Stimulated activated CD4-positive, alpha-beta T cell treated with anti-CD3 and anti-CD28 coated beads, Interleukin-2, amount 100 ng/mL, for 48 hours (primary cell): ENCODE data around the gene GPRIN1.
"Not testable (repeated sequence)": the region's sequence is repeated elsewhere in the genome, so short reads cannot be mapped to it uniquely, and the experiment has no call there.

ENCODE experiments used
- DNase-seq, 2 donors: peaks; one replicate each; pipeline ENCODE4 v3.0.0-alpha.2; 2020

Gene GPRIN1

DNA sequence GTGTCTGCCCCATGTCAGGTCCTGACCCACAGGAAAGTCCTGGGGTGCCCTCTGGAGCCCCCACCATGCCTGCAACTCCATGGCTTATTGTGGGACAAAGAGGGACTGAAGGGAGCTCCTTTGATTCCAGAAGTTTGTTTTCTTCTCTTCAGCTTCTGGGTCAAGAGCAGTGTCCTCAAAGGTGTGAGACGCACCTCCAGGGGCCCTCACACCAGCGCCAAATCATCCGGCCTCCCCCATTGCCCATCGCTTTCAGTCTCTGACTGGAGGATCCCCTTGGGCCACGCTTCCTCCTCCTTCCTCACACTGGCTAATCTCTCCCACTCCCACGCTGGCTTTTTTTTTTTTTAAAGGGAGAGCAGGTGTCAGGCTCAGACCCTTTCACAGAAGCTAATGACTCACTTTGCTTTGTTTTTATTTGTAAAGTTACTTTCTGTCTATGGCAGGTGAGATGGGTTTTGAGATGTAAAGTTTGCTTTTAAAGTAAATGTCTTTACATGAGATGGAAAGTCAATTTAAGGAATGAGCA is 44.1 kb downstream of the GPRIN1 start:
- no peak for DNase-seq

DNA sequence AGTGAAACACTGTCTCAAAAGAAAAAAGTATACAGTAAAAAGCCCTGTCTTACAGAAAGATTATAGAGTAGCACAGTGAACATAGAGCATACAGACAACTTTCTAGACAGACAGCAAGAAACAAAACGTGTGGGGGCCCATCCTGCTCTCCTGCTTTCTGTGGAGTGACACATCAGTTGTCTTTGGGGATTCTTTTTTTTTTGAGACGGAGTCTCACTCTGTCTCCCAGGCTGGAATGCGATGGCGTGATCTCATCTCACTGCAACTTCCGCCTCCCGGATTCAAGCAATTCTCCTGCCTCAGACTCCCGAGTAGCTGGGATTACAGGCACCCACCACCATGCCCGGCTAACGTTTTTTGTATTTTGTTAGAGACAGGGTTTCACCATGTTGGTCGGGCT is 46.0 kb downstream of the GPRIN1 start:
- DNase-seq = no peak

DNA sequence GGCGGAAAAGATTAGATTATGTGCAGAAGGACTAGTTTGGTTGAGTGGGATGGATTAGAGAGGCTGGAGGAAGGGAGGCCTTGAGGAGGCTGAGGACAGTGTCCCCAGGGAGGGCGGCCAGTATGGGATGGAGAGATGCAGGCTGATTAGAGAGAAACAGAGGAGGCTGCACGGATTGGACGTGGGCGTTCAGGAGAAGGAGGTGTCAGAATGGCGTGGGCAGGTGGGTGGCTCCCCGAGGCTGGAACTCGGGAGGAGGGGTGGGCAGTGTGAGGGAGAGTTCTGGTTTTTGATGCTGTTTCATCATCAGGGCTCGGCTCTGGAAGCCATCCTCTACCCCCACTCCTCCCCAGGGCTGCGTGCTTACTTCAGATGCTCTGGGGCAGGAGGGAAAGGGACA is 47.8 kb downstream of the GPRIN1 start:
- no peak for DNase-seq

DNA sequence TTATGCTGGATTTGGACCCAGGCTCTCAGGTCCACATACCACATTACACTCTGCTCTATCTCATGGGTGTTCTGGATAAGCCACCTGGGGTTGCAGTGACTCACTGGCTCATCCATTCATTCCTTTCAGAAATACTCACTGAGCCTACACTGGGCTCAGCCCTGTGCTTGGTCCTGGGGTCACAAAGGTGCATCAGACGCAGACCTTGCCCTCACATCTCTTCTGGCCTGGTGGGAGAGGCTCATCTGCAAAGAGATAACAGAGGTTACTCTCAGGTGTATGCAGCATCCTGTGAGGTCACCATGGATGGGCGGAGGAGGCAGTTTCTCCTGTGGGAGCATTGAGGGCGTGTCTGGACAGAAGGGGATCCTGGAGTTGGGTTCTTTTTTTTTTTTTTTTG is 48.7 kb downstream of the GPRIN1 start:
- DNase-seq = no peak

DNA sequence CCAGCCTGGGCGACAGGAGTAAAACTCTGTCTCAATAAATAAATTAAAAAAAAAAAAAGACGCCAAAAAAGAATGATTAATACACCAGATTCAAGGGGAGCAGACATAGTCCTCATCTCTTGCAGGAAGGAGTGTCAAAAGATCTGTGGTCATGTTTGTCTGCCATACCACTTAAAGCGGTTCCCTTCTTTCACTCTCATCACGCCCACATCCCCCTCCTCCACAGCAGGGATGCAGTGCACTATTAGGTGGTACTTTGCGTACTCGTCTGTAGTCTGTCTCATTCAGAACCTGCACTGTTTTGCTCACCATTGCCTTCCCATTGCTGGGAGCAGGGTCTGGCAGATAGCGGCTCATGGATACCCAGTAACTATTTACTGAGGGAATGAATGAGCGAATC is 49.6 kb downstream of the GPRIN1 start:
- no peak for DNase-seq

DNA sequence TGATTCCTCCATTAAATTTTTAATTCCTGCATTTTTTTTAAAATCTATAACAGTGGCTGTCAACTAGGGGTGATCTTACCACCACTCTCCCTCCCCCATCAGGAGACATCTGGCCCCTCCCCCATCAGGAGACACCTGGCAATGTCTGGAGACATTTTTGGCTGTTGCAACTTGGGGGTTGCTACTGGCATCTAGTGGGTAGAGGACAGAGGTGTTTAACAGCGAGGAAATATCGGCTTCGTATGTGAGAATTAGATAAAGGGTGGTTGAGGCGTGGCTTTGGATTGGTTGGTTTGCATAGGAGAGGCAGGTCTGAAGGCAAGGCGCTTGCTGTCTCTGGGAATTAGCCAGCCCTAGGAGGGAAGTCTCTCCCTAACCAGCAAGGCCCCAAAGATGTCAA is 50.3 kb downstream of the GPRIN1 start:
- DNase-seq = no peak

DNA sequence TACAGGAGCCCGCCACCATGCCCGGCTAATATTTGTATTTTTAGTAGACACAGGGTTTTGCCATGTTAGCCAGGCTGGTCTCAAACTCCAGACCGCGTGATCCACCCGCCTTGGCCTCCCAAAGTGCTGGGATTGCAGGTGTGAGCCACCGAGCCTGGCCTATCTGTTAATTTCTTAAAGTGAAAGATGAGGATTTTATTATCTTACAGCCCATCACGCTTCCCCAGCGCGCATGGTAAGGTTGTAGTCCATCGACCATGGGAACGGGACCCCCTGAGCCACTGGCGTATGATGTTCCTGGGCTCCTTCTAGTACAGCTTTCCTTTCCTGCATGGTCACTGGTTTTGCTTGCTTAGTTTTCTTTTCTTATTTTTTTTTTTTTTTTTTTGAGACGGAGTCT is 52.1 kb downstream of the GPRIN1 start:
- DNase-seq = no peak

DNA sequence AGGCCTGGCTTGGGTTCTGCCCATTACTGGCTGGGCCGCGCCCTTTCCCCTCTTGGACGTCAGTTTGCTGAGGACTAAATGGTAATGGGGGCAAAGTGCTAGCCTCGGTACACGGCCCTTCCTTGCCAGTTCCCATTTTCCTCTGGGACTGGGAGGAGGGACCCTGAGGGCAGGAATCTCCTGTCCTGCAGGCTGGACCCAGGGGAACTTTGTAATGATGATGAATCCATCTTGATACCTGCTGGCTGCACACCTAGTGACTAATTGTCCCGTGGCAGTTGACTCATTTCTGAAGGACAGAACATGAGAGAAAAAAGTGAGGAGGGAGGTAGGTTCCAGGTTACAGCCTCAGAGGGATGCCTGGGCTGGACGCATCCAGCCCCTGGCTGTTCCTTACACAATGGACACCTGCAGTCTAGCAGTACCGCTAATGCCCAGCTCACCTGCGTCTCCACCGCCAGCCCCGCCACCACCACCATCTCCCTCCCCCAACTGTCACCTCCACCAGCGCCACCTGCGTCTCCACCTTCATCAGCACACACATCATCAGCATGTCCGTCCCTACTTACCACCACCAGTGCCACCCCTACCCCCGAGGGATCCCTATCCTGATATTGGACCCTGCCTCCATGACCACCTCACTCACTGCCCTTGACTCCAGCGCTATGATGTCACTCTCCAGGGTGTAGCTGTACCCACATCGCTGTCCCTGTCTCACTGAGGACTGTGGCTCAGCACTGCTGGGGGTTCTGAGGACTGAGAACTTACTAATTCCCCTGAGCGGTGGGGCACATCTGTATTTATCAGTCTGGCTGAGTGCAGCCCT is 56.5 kb downstream of the GPRIN1 start:
- DNase-seq = no peak

DNA sequence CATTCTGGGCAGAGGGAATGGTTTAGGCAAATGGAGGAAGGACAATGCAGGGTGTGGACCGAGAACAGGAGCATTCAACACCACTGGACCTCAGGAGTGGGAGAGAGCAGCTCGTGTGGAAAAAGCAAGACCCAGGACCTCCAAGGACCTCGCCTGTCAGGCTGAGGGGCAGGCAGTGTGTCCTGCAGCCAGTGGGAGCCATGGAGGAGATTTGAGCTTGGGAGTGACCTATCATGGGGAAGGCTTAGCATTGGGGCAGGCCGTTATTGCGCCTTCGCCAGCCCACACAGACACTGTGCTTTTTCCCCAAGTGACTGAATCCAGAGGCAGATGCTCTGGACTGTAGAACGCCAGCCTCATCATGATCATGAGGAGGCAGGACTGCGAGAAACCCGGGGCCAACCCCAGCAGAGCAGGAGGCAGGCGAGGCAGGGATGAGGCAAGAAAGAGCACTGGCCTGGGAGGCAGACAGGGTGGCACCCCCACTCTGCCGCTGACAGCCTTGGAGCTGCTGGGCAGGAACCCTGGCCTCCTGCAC is 57.6 kb downstream of the GPRIN1 start:
- DNase-seq = no peak

DNA sequence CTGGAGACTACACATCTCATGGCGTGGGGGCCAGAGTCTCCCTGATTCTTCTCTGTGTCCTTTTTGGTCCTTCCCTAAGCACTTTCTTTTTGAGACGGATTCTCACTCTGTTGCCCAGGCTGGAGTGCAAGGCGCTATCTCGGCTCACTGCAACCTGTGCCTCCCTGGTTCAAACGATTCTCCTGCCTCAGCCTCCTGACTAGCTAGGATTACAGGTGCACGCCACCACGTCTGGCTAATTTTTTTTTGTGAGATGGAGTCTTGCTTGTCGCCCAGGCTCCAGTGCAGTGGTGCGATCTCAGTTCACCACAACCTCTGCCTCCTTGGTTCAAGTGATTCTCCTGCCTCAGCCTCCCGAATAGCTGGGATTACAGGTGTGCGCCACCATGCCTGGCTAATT is 59.0 kb downstream of the GPRIN1 start:
- DNase-seq = not testable (repeated sequence)

DNA sequence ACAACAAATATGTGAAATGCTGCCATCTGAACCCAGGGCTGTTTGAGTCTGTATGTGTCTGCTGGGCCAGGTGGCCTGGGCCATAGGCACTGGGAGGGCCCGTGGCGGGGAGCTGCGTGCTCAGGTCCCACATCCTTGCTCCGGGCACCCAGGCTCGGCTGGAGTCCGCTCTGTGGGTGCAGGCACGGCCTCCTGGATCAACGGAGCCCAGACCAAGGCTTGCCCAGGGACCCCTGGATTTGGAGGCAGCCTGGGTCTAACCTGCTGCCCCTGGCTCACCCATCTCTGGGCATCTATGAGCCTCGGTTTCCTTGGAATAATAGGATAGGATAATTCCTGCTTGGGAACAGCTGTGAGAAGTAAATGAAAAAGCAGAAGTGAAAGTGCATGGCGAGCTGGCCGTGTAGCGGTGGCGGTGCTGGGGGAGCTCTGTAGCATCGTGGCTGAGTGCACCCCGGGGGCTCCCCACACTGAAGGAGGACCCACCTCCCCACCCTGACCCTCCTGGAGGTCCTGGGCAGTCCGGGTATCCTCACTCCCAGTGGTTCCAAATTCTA is 59.6 kb downstream of the GPRIN1 start:
- DNase-seq = no peak

DNA sequence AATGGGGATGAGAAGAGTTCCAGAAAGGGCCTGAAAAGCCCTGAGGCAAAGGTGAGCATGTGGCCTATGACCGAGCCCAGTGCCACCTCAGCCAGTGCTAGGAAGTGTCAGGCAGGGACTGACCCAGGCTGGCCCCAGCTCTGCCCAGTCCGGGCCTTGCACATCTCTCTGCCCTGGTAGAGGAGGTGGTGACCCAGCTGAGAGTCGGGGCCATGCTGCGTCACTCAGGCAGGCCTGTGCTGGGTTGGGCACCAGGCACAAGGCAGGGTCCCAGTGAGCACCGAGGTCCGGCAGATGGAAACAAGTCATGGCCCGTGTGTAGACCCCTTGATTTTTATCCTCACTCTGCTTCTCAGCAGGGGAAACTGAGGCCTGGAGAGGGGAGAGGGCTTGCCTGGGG is 60.1 kb downstream of the GPRIN1 start:
- DNase-seq = no peak

DNA sequence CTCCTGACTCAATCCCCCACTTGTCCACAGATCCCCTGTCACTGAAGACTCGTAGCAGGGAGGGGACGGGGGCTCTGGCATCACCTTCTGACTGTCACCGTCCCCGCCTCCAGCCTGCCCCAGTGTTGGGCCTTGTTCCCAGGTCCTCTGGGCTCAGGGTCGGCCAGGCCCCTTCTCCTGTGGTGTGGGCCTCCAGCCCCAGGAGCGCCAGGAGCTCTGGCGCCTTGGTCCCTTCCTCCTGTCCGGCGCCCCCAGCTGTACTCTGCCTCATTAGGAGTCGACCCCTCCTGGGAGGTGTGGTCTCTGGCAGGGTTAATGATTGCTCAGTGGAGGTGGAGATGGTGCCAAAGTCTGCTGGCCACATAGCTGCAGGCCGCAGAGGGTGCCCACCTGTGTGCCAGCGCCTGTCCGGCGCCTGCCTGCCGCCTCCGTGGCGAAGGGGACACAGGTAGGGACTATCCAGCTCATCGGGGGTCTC is 61.0 kb downstream of the GPRIN1 start, which contains the start of gene CDHR2:
CDHR2 (plus strand) TSS at position 376 of the 478 bp plus-strand sequence. CDS start 16,011 bp downstream, outside the sequence.
- no peak for DNase-seq

DNA sequence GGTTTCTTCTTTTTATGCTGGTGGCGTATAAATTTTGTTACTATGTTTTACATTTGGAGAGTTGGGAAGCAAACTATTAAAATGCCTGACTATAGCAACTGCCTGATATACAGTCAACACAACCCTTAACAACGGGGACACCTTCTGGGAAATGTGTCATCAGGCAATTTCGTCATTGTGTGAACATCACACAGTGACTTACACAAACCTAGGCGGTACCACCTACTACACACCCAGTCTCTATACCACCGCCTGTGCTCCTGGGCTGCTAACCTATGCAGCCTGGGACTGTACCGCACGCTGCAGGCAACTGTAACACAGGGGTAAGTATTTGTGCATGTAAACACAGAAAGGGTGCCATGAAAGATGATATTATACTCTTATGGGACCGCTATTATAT is 62.2 kb downstream of the GPRIN1 start:
- DNase-seq = no peak
